H9 (cell line): Measurements from ENCODE around the gene MSL2. TPM values are rescaled to one million over a fixed set of nuclear protein-coding genes. Genes with fewer than 3 reads are reported as not detected.

Source experiments
- DNase-seq: peaks from one replicate; pipeline ENCODE4 v3.0.0-alpha.2; 2017
- H2AFZ ChIP-seq: one replicate; pipeline ENCODE4 v1.6.1; 2013; ENCODE audit warnings: mild to moderate bottlenecking, low read length, control low read depth, moderate library complexity
- H2AK5ac ChIP-seq: 2 replicates; pipeline ENCODE4 v1.6.1; 2013; ENCODE audit warnings: low read length, control low read depth, mixed read lengths; ENCODE audit not compliant: insufficient read length
- H2BK120ac ChIP-seq: one replicate; pipeline ENCODE4 v1.6.1; 2013; ENCODE audit warnings: low read depth, mild to moderate bottlenecking, low read length, control low read depth, inconsistent platforms; ENCODE audit not compliant: poor library complexity, severe bottlenecking
- H2BK12ac ChIP-seq: 2 replicates; pipeline ENCODE4 v1.6.1; 2013; ENCODE audit warnings: low read length, control low read depth, mixed read lengths, low read depth; ENCODE audit not compliant: insufficient read length
- H2BK15ac ChIP-seq: 2 replicates; pipeline ENCODE4 v1.6.1; 2013; ENCODE audit warnings: low read depth, low read length, control low read depth
- H2BK20ac ChIP-seq: one replicate; pipeline ENCODE4 v1.6.1; 2013; ENCODE audit warnings: low read depth, mild to moderate bottlenecking, low read length, control low read depth, inconsistent platforms; ENCODE audit not compliant: poor library complexity, severe bottlenecking
- H2BK5ac ChIP-seq: 2 replicates; pipeline ENCODE4 v1.6.1; 2013; ENCODE audit warnings: low read length, control low read depth, mixed read lengths; ENCODE audit not compliant: insufficient read length
- H3K14ac ChIP-seq: 2 replicates; pipeline ENCODE4 v1.6.1; 2013; ENCODE audit warnings: low read length, control low read depth; ENCODE audit not compliant: insufficient read depth
- H3K18ac ChIP-seq: 2 replicates; pipeline ENCODE4 v1.6.1; 2013; ENCODE audit warnings: low read depth, mild to moderate bottlenecking, mixed read lengths, low read length, control low read depth; ENCODE audit not compliant: insufficient read length
- H3K23ac ChIP-seq: 2 replicates; pipeline ENCODE4 v1.6.1; 2013; ENCODE audit warnings: low read length, control low read depth, mixed read lengths, low read depth; ENCODE audit not compliant: insufficient read length
- H3K23me2 ChIP-seq: 2 replicates; pipeline ENCODE4 v1.6.1; 2013; ENCODE audit warnings: low read depth, mild to moderate bottlenecking, mixed read lengths, low read length, control low read depth; ENCODE audit not compliant: insufficient read length, poor library complexity, severe bottlenecking
- H3K27ac ChIP-seq: 2 replicates; pipeline ENCODE4 v1.5.1; 2013; ENCODE audit warnings: low read length, control low read depth, mixed read lengths, low read depth; ENCODE audit not compliant: insufficient read length
- H3K27me3 ChIP-seq: 2 replicates; pipeline ENCODE4 v1.6.1; 2013; ENCODE audit warnings: low read length, control low read depth, inconsistent platforms; ENCODE audit not compliant: insufficient read depth
- H3K4ac ChIP-seq: 2 replicates; pipeline ENCODE4 v1.6.1; 2013; ENCODE audit warnings: low read depth, mild to moderate bottlenecking, control low read depth, inconsistent platforms, low read length, moderate library complexity
- H3K4me1 ChIP-seq: 2 replicates; pipeline ENCODE4 v1.6.1; 2013; ENCODE audit warnings: low read length, control low read depth, inconsistent platforms; ENCODE audit not compliant: insufficient read depth
- H3K4me2 ChIP-seq: 2 replicates; pipeline ENCODE4 v1.6.1; 2013; ENCODE audit warnings: low read length, control low read depth, mixed read lengths; ENCODE audit not compliant: insufficient read length, insufficient read depth
- H3K56ac ChIP-seq: 2 replicates; pipeline ENCODE4 v1.6.1; 2013; ENCODE audit warnings: low read depth, mild to moderate bottlenecking, mixed read lengths, low read length, control low read depth; ENCODE audit not compliant: insufficient read length
- H3K79me1 ChIP-seq: 2 replicates; pipeline ENCODE4 v1.6.1; 2013; ENCODE audit warnings: low read depth, mild to moderate bottlenecking, moderate library complexity, low read length, control low read depth, inconsistent platforms; ENCODE audit not compliant: insufficient read depth, poor library complexity, severe bottlenecking
- H3K79me2 ChIP-seq: 2 replicates; pipeline ENCODE4 v1.6.1; 2013; ENCODE audit warnings: low read length, control low read depth, inconsistent platforms; ENCODE audit not compliant: insufficient read depth
- H3K9ac ChIP-seq: 2 replicates; pipeline ENCODE4 v1.6.1; 2013; ENCODE audit warnings: low read length, control low read depth, mixed read lengths; ENCODE audit not compliant: insufficient read length; ENCODE audit errors: extremely low read depth
- H3K9me3 ChIP-seq: one replicate; pipeline ENCODE4 v1.6.1; 2013; ENCODE audit warnings: low read depth, low read length, inconsistent platforms; ENCODE audit not compliant: control insufficient read depth
- H3T11ph ChIP-seq: one replicate; pipeline ENCODE4 v1.6.1; 2013; ENCODE audit warnings: mild to moderate bottlenecking, low read length, control low read depth, inconsistent platforms
- H4K20me1 ChIP-seq: one replicate; pipeline ENCODE4 v1.6.1; 2013; ENCODE audit not compliant: control insufficient read depth, insufficient read length, insufficient read depth
- H4K5ac ChIP-seq: 2 replicates; pipeline ENCODE4 v1.6.1; 2013; ENCODE audit warnings: low read depth, mild to moderate bottlenecking, mixed read lengths, low read length, control low read depth; ENCODE audit not compliant: insufficient read length
- H4K8ac ChIP-seq: replicated peaks from 2 replicates; pipeline ENCODE4 v1.6.1; 2013; ENCODE audit warnings: low read length, control low read depth, mixed read lengths, low read depth; ENCODE audit not compliant: insufficient read length
- H4K91ac ChIP-seq: 2 replicates; pipeline ENCODE4 v1.6.1; 2013; ENCODE audit warnings: low read depth, mild to moderate bottlenecking, moderate library complexity, mixed read lengths, low read length, control low read depth; ENCODE audit not compliant: insufficient read length
- H3K27ac Mint-ChIP-seq, 3 experiments: 2 replicates in 2 of 3; 3 replicates in 1 of 3; pipeline ENCODE4 v1.8.0; 2020 to 2021; ENCODE audit warnings: mixed read lengths in 3 of 3, mild to moderate bottlenecking in 1 of 3, moderate library complexity in 1 of 3
- H3K27me3 Mint-ChIP-seq: 2 replicates; pipeline ENCODE4 v1.8.0; 2021; ENCODE audit warnings: low read depth, mild to moderate bottlenecking, moderate library complexity, mixed read lengths
- H3K36me3 Mint-ChIP-seq, 3 experiments: 2 replicates in 2 of 3; 3 replicates in 1 of 3; pipeline ENCODE4 v1.8.0; 2020 to 2021; ENCODE audit warnings: low read depth in 3 of 3, mixed read lengths in 3 of 3; ENCODE audit not compliant: insufficient read depth in 1 of 3
- H3K4me1 Mint-ChIP-seq, 2 experiments: 2 replicates each; pipeline ENCODE4 v1.8.0; 2020; ENCODE audit warnings: mixed read lengths in 2 of 2
- H3K4me3 Mint-ChIP-seq, 2 experiments: 2 replicates in 1 of 2; 3 replicates in 1 of 2; pipeline ENCODE4 v1.8.0; 2020 to 2021; ENCODE audit warnings: mild to moderate bottlenecking in 2 of 2, mixed read lengths in 2 of 2, moderate library complexity in 1 of 2
- H3K9me3 Mint-ChIP-seq, 2 experiments: 2 replicates in 1 of 2; 3 replicates in 1 of 2; pipeline ENCODE4 v1.8.0; 2020; ENCODE audit warnings: mild to moderate bottlenecking in 2 of 2, mixed read lengths in 2 of 2, moderate library complexity in 1 of 2
- CTCF ChIP-seq: fragments of 200-600 bp; sonication (generic); conservative IDR thresholded peaks from 3 replicates; pipeline ENCODE4 v1.8.0; 2021; ENCODE audit warnings: antibody characterized with exemption, mild to moderate bottlenecking
- WGBS: extraction: QIAGEN DNeasy Blood & Tissue Kit; methylation state at CpG from one replicate; pipeline ENCODE4 v1.1.7; 2013; ENCODE audit warnings: missing lambda C conversion rate, low lambda C conversion rate, mixed read lengths; ENCODE audit not compliant: insufficient read length; ENCODE audit errors: extremely low coverage; 5-methylcytosine and 5-hydroxymethylcytosine counted together
- total RNA-seq: library from RNA; stranded (reverse); gene quantifications from 2 replicates; pipeline ENCODE4 v1.2.1, GENCODE V29; 2021

The MSL2 gene
- total RNA-seq, 1 experiment from 2014 or later, result 42.7 TPM

DNA sequence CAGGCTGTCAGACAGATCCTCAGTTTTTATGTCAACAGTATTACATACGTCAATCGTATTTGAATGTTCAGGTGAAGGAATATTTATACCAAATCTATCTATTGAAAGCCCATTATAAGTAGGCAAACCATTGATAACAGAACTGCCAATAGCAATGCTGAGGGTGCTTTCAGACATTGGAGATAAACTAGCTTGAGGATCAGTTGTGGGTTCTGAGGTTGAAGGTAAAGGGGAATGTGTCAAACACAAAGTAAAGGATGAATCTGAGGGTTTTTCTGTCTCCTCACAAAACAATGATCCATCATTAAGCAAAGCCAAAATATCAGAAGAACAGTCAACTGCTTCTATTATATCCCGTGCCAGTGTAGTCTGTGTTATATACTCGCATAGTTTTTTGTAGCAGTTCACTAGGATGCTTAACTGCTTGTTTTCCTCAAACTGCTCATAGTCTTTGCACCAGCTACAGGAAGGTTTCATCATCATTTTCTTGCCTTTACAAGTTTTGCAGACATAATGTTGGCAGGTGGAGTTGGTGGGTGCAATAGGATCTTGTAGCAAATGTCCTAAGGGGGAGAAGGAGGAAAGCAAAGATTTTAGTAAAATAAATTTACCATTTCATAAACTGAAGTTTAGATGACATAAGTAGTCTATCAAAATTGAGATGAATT, 43.8 kb downstream of the MSL2 start:
- Histone ChIP-seq H3K4me2 (no peak overlapping the region), H4K91ac (no peak overlapping the region), H2BK12ac (no peak overlapping the region), H3K23ac (no peak overlapping the region), H3K79me2 (peaks cover 7% of the 10 kb centered on the region; the same call in 1 of the 2 replicates), H3K4ac (no peak overlapping the region), H4K8ac (no peak overlapping the region), H3K18ac (no peak overlapping the region), H4K5ac (no peak overlapping the region), H3K9ac (no peak overlapping the region), H2BK15ac (no peak overlapping the region), H2BK20ac (no peak overlapping the region), H3K56ac (no peak overlapping the region), H3K27me3 (no peaks in the 10 kb centered on the region), H2BK5ac (no peak overlapping the region), H3K9me3 (no peaks in the 10 kb centered on the region), H4K20me1 (no peaks in the 10 kb centered on the region), H3K27ac (no peak overlapping the region), H3K14ac (no peak overlapping the region), H3T11ph (no peak overlapping the region), H3K79me1 (peaks cover 11% of the 10 kb centered on the region), H3K23me2 (no peaks in the 10 kb centered on the region), H2BK120ac (no peak overlapping the region), H2AK5ac (no peak overlapping the region), H2AFZ (no peak overlapping the region), H3K4me1 (no peaks in the 10 kb centered on the region)
- H3K4me1 Mint-ChIP-seq, result peaks cover 2 to 6% of the 10 kb centered on the region in 2 experiments; a peak in 1 of 4 replicates
- no peak for TF ChIP-seq CTCF
- no peak for DNase-seq
- peaks cover 12 to 19% (median 16%) of the 10 kb centered on the region in 3 experiments; a peak in 6 of 7 replicates for H3K36me3 Mint-ChIP-seq
- no peak overlapping the region for H3K4me3 Mint-ChIP-seq
- no CpG with 5 or more reads among the region's 4 CpGs for whole genome bisulfite sequencing
- no peak overlapping the region for H3K27ac Mint-ChIP-seq
- no peaks in the 10 kb centered on the region for H3K27me3 Mint-ChIP-seq
- no peaks in the 10 kb centered on the region; a peak in 1 of 5 replicates for H3K9me3 Mint-ChIP-seq
